Testis (tissue), 2 donors: ENCODE measurements around the gene NKX2-2.

Source experiments
- CTCF ChIP-seq, 3 experiments: fragments of 450-650 bp in 2 of 3; fragments of 200-600 bp in 1 of 3; sonication (generic) in 1 of 3; IDR thresholded peaks; one replicate each; pipeline ENCODE4 v1.5.1; 2016 to 2019; ENCODE audit warnings: antibody characterized with exemption in 3 of 3, mild to moderate bottlenecking in 2 of 3, moderate library complexity in 1 of 3
- POLR2A ChIP-seq: fragments of 450-650 bp; IDR thresholded peaks from one replicate; pipeline ENCODE4 v1.6.1; 2017; ENCODE audit warnings: antibody characterized with exemption, mild to moderate bottlenecking, moderate library complexity

- TF ChIP-seq POLR2A (no peak), CTCF (IDR thresholded peaks at IDR 0.05) (no peak)
Measured at GRCh38 chr20:21490105-21490504, 23.8 kb downstream of the NKX2-2 start.
